Keratinocyte (primary cell): Measurements from ENCODE around the gene CTTNBP2.

ENCODE experiments used
- CTCF ChIP-seq, 3 experiments: IDR thresholded peaks in 1 of 3; conservative IDR thresholded peaks in 1 of 3; optimal IDR thresholded peaks in 1 of 3; 2 replicates in 2 of 3; 3 replicates in 1 of 3; pipeline versions ENCODE3 to v1.5.1; 2011; ENCODE audit warnings: low read length in 3 of 3, mild to moderate bottlenecking in 3 of 3, moderate library complexity in 2 of 3, control low read depth in 1 of 3, inconsistent platforms in 1 of 3; ENCODE audit not compliant: insufficient read depth in 2 of 3; ENCODE audit errors: extremely low read depth in 1 of 3
- EZH2 ChIP-seq: IDR thresholded peaks from one replicate; pipeline ENCODE4 v1.6.1; 2012; ENCODE audit warnings: inconsistent platforms, mild to moderate bottlenecking, low read length, moderate library complexity

DNA sequence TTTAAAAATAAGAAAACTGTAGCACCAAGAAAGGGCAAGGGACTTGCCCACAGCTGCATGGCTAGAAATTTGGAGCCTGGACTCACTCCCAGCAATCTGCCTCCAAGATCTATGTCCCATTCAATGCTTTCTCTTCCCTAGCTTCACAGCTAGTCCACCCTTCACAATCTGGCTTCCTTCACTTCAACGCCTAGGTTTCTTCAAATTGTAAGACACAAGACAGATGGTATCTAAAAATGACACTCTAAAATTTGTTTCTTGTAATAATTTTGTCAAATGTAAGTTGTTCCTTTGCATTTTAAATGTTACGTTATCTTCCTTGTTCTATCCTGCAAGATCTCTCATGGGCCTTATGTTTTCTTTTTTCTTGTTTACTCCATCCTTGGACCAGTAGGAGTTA, 48.6 kb downstream of the CTTNBP2 start:
- TF ChIP-seq CTCF (optimal IDR thresholded peaks at IDR 0.05 in 1 of 3, IDR thresholded peaks at IDR 0.05 in 1 of 3, conservative IDR thresholded peaks at IDR 0.05 in 1 of 3; ENCODE audit: extremely low read depth in 1 of 3, insufficient read depth in 2 of 3, low read length in 3 of 3) (no peak), EZH2 (no peak)
